ENCODE measurements around the gene SLC12A5.

GRCh38 chr20:46018611-46019010, 10.4 kb upstream of the SLC12A5 start:
- TF ChIP-seq CTCF (IDR thresholded peaks at IDR 0.05; ENCODE audit: low read length) (no peak), EZH2phosphoT487 (IDR thresholded peaks at IDR 0.05; ENCODE audit: low read length) (no peak), EZH2 (optimal IDR thresholded peaks at IDR 0.05; ENCODE audit: low read depth, low read length) (no peak)
